A549 (cell line): ENCODE data around the gene SH3BP2. TPM values are rescaled to one million over a fixed set of nuclear protein-coding genes. Genes with fewer than 3 reads are reported as not detected.

Experiments used
- ATAC-seq, 2 experiments: fragments of 200-7000 bp in 1 of 2; fragments of >200 bp in 1 of 2; cut with Nextera tagmentation in 1 of 2; cut with Tn5 transposase in 1 of 2; 3 replicates each; pipeline versions ENCODE4 v1.8.0 to v1.9.1; 2018 to 2020; ENCODE audit warnings: mild to moderate bottlenecking in 1 of 2, moderate library complexity in 1 of 2
- CTCF ChIA-PET: fragments of 300-600 bp; sonication (Branson Sonifier 250); formaldehyde crosslinking; extraction: SDS; loops from one replicate; lab custom pipeline; 2021; ENCODE audit warnings: antibody characterized with exemption, inconsistent platforms; lab: Yijun Ruan, JAX
- POLR2A ChIA-PET: fragments of 350-600 bp; formaldehyde crosslinking; extraction: SDS; loops from one replicate; lab custom pipeline; 2021; ENCODE audit warnings: antibody characterized with exemption, inconsistent platforms; lab: Yijun Ruan, JAX
- DNase-seq, 2 experiments: peaks; one replicate each; pipeline versions ENCODE4 v3.0.0 to v3.0.0-alpha.2; 2011 to 2016; ENCODE audit warnings: low read depth in 1 of 2, low spot score in 1 of 2
- FAIRE-seq: peaks from 2 replicates; lab custom pipeline; 2011; peaks lifted over from hg19 to GRCh38; lab: Jason Lieb, UNC
- H3K27ac ChIP-seq, 2 experiments: fragments of >200 bp; sonication (Bioruptor Twin); formaldehyde crosslinking; 3 replicates each; pipeline ENCODE4 v1.5.1; 2016 to 2017
- H3K4me1 ChIP-seq: fragments of >200 bp; sonication (Bioruptor Twin); formaldehyde crosslinking; 3 replicates; pipeline ENCODE4 v1.6.1; 2016
- H3K4me2 ChIP-seq: fragments of >200 bp; sonication (Bioruptor Twin); formaldehyde crosslinking; 3 replicates; pipeline ENCODE4 v1.6.1; 2016
- H3K4me3 ChIP-seq: fragments of >200 bp; sonication (Bioruptor Twin); formaldehyde crosslinking; 3 replicates; pipeline ENCODE4 v1.5.1; 2016
- H3K9me3 ChIP-seq: fragments of >200 bp; sonication (Bioruptor Twin); formaldehyde crosslinking; 3 replicates; pipeline ENCODE4 v1.6.1; 2016
- BHLHE40 ChIP-seq: IDR thresholded peaks from 2 replicates; pipeline ENCODE4 v1.6.1; 2012; ENCODE audit warnings: low read depth, low read length, inconsistent platforms
- CBX2 ChIP-seq: fragments of 200-600 bp; sonication (generic); IDR thresholded peaks from 2 replicates; pipeline ENCODE4 v1.6.1; 2016; ENCODE audit warnings: low read depth, mild to moderate bottlenecking, borderline replicate concordance
- CEBPB ChIP-seq, 2 experiments: fragments of >200 bp in 1 of 2; sonication (Bioruptor Twin) in 1 of 2; formaldehyde crosslinking in 1 of 2; IDR thresholded peaks; 2 replicates each; pipeline ENCODE4 v1.6.1; 2012 to 2016
- CHD2 ChIP-seq: fragments of 150-350 bp; IDR thresholded peaks from 2 replicates; pipeline ENCODE4 v1.6.1; 2014; ENCODE audit warnings: low read length; ENCODE audit not compliant: partially characterized antibody
- EP300 ChIP-seq, 2 experiments: fragments of >200 bp; sonication (Bioruptor Twin); formaldehyde crosslinking; IDR thresholded peaks; 2 replicates in 1 of 2; 3 replicates in 1 of 2; pipeline ENCODE4 v1.6.1; 2016 to 2017
- FOSL2 ChIP-seq, 2 experiments: fragments of 450-650 bp in 1 of 2; fragments of >200 bp in 1 of 2; sonication (Bioruptor Twin) in 1 of 2; formaldehyde crosslinking; IDR thresholded peaks; 2 replicates each; pipeline versions ENCODE4 v1.5.0 to v1.6.1; 2016 to 2020; ENCODE audit warnings: mild to moderate bottlenecking in 1 of 2, moderate library complexity in 1 of 2
- HDAC2 ChIP-seq: fragments of 200-600 bp; sonication (generic); IDR thresholded peaks from 2 replicates; pipeline ENCODE4 v1.6.1; 2016
- HOXA7 ChIP-seq: fragments of 250-450 bp; sonication (Bioruptor Pico); IDR thresholded peaks from 2 replicates; pipeline ENCODE4 v1.5.0; 2020; ENCODE audit warnings: mild to moderate bottlenecking, moderate library complexity
- HOXB13 ChIP-seq: fragments of 250-450 bp; sonication (Bioruptor Pico); IDR thresholded peaks from 2 replicates; pipeline ENCODE4 v1.5.0; 2020; ENCODE audit warnings: low read depth, mild to moderate bottlenecking, moderate library complexity
- JUN ChIP-seq, 2 experiments: fragments of >200 bp; sonication (Bioruptor Twin); formaldehyde crosslinking; IDR thresholded peaks; 2 replicates in 1 of 2; 3 replicates in 1 of 2; pipeline ENCODE4 v1.6.1; 2016 to 2017
- JUNB ChIP-seq: fragments of >200 bp; sonication (Bioruptor Twin); formaldehyde crosslinking; IDR thresholded peaks from 2 replicates; pipeline ENCODE4 v1.6.1; 2016
- KDM5A ChIP-seq: fragments of 200-600 bp; sonication (generic); IDR thresholded peaks from 2 replicates; pipeline ENCODE4 v1.6.1; 2016; ENCODE audit warnings: antibody characterized with exemption, mild to moderate bottlenecking
- NFE2L2 ChIP-seq: fragments of 150-350 bp; conservative IDR thresholded peaks from 2 replicates; pipeline ENCODE4 v1.6.1; 2014; ENCODE audit warnings: low read length
- RARB ChIP-seq: fragments of 250-450 bp; sonication (Bioruptor Pico); IDR thresholded peaks from 2 replicates; pipeline ENCODE4 v1.8.0; 2021; ENCODE audit warnings: mild to moderate bottlenecking, moderate library complexity
- SREBF2 ChIP-seq: fragments of 450-650 bp; IDR thresholded peaks from 2 replicates; pipeline ENCODE4 v1.6.1; 2014; ENCODE audit warnings: mild to moderate bottlenecking, moderate library complexity
- ZC3H11A ChIP-seq: fragments of 450-650 bp; IDR thresholded peaks from 2 replicates; pipeline ENCODE4 v1.6.1; 2014; ENCODE audit warnings: antibody characterized with exemption, mild to moderate bottlenecking
- ZFP36 ChIP-seq: fragments of 450-650 bp; IDR thresholded peaks from 2 replicates; pipeline ENCODE4 v1.6.1; 2014; ENCODE audit warnings: borderline replicate concordance; ENCODE audit not compliant: partially characterized antibody
- WGBS: methylation state at CpG from one replicate; pipeline ENCODE4 v1.1.6; 2017; ENCODE audit errors: missing lambda C conversion rate; 5-methylcytosine and 5-hydroxymethylcytosine counted together
- polyA plus RNA-seq, 4 experiments: library from polyadenylated mRNA; depleted of rRNA in 3 of 4; stranded (reverse); fragments of >200 nt; fragmentation: RNase III in 1 of 4; extraction: RNeasy Plus Mini Kit Qiagen cat#74134 plus additional on column Dnase treatment in 1 of 4; gene quantifications; 2 replicates in 3 of 4; 3 replicates in 1 of 4; pipeline ENCODE4 v1.2.3, GENCODE V29; 2011 to 2017
- TF ChIP-seq, protein P1 (sequence below): fragments of 150-350 bp; IDR thresholded peaks from 2 replicates; pipeline ENCODE4 v1.6.1; 2014; ENCODE audit warnings: low read depth, mild to moderate bottlenecking, low read length
- TF ChIP-seq, protein P2 (sequence below): fragments of 250-450 bp; sonication (Bioruptor Pico); IDR thresholded peaks from 2 replicates; pipeline ENCODE4 v1.5.0; 2020; ENCODE audit warnings: low read depth, mild to moderate bottlenecking, moderate library complexity
- TF ChIP-seq, protein P3 (sequence below): fragments of >200 bp; sonication (Bioruptor Twin); formaldehyde crosslinking; IDR thresholded peaks from 3 replicates; pipeline ENCODE4 v1.5.1; 2016
- TF ChIP-seq, protein P4 (sequence below): fragments of >200 bp; sonication (Bioruptor Twin); formaldehyde crosslinking; IDR thresholded peaks from 2 replicates; pipeline ENCODE4 v1.6.1; 2016

The SH3BP2 gene
- polyA plus RNA-seq, 2 of the 4 experiments (the other 2 are of a cell fraction), result 4.4 to 6.0 TPM

DNA sequence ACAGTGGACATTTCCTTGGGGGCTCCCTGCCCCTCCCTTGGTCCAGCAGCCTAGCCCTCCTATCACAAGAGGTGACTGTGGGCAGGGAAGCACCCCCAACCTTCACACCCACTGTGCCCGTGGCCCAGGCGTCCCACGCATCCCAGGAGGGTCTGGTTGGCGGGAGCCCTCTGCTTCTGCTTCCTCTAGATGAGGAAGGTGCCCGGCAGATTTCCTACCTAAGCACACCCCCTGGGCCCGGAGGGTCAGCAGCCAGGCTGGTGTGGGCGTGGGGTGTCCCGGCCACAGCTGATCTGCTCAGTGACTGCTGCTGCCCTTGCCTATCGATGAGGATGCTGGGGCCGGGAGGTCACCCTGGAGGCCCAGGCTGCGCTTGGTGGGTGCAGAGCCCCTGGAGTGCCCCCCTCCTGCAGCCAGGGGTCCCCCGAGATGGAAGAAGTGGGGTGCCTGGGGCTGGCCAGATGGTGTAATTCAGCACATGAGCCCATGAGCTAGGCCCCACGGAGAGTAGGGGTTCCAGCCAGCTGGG, 12.2 kb downstream of the SH3BP2 start:
- DNase-seq, result no peak
- no peaks in the 10 kb centered on the region for H3K9me3 ChIP-seq
- no peak overlapping the region for H3K27ac ChIP-seq
- ChIA-PET CTCF (no interaction called here), POLR2A (no interaction called here)
- 83% methylated on average over 1 of the region's 13 CpGs for WGBS
- TF ChIP-seq ZC3H11A, result no peak
- TF ChIP-seq HOXA7, result no peak
- TF ChIP-seq EP300 (IDR thresholded peaks at IDR 0.05), result no peak
- TF ChIP-seq, protein P1, sequence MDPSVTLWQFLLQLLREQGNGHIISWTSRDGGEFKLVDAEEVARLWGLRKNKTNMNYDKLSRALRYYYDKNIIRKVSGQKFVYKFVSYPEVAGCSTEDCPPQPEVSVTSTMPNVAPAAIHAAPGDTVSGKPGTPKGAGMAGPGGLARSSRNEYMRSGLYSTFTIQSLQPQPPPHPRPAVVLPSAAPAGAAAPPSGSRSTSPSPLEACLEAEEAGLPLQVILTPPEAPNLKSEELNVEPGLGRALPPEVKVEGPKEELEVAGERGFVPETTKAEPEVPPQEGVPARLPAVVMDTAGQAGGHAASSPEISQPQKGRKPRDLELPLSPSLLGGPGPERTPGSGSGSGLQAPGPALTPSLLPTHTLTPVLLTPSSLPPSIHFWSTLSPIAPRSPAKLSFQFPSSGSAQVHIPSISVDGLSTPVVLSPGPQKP, result no peak
- TF ChIP-seq ZFP36, result no peak
- no peak for TF ChIP-seq CHD2
- no peak for TF ChIP-seq HOXB13 (CRISPR knock-in tag)
- no peak for TF ChIP-seq JUNB
- TF ChIP-seq KDM5A, result no peak
- no peak for TF ChIP-seq JUN (IDR thresholded peaks at IDR 0.05)
- TF ChIP-seq, protein P2, sequence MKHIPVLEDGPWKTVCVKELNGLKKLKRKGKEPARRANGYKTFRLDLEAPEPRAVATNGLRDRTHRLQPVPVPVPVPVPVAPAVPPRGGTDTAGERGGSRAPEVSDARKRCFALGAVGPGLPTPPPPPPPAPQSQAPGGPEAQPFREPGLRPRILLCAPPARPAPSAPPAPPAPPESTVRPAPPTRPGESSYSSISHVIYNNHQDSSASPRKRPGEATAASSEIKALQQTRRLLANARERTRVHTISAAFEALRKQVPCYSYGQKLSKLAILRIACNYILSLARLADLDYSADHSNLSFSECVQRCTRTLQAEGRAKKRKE (CRISPR knock-in tag), result no peak
- TF ChIP-seq, protein P3, sequence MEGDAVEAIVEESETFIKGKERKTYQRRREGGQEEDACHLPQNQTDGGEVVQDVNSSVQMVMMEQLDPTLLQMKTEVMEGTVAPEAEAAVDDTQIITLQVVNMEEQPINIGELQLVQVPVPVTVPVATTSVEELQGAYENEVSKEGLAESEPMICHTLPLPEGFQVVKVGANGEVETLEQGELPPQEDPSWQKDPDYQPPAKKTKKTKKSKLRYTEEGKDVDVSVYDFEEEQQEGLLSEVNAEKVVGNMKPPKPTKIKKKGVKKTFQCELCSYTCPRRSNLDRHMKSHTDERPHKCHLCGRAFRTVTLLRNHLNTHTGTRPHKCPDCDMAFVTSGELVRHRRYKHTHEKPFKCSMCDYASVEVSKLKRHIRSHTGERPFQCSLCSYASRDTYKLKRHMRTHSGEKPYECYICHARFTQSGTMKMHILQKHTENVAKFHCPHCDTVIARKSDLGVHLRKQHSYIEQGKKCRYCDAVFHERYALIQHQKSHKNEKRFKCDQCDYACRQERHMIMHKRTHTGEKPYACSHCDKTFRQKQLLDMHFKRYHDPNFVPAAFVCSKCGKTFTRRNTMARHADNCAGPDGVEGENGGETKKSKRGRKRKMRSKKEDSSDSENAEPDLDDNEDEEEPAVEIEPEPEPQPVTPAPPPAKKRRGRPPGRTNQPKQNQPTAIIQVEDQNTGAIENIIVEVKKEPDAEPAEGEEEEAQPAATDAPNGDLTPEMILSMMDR, result no peak
- no peak for TF ChIP-seq BHLHE40
- TF ChIP-seq, protein P4, sequence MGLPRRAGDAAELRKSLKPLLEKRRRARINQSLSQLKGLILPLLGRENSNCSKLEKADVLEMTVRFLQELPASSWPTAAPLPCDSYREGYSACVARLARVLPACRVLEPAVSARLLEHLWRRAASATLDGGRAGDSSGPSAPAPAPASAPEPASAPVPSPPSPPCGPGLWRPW, result no peak
- no peak for ATAC-seq
- peaks cover 15% of the 10 kb centered on the region for H3K4me1 ChIP-seq
- no peak overlapping the region for H3K4me2 ChIP-seq
- no peak for FAIRE-seq
- H3K4me3 ChIP-seq, result no peak overlapping the region

DNA sequence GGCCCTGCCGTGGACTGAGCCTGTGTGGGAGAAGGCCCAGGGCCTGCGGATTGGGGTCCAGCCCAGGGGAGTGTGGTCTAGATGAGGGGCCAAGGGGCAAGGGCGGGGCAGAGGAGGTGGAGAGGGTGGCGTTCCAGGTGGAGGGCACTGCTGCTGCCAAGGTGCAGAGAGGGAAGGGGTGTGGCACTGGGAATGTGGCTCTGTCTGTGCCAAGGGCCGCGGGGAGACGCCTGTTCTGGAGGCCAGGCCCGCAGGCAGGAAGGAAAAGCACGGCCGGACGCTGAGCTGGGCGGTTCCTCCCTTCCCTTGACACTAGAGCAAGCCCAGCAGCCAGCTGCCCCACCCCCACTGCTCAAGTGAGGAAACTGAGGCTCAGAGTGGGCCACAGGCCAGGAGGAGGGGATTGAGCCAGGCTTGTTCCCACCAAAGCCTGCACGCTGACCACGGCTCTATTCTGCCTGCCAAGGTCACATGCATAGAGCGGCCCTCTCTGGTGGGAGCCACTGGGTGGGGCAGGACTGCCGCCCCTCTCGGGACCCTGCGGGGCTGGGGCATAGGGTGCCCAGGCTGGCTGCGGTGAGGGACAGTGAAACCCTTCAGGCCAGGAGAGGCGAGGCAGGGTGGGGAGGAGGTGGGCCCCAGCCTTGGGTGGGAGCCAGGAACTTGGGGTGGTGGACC, 13.0 kb downstream of the SH3BP2 start:
- DNase-seq (no peak), FAIRE-seq (no peak), ATAC-seq (no peak)
- peaks cover 7% of the 10 kb centered on the region for H3K4me1 ChIP-seq
- ChIA-PET POLR2A (no interaction called here), CTCF (no interaction called here)
- TF ChIP-seq CBX2 (no peak), FOSL2 (IDR thresholded peaks at IDR 0.05) (no peak), FOSL2 (CRISPR knock-in tag; IDR thresholded peaks at IDR 0.05) (no peak), RARB (no peak), SREBF2 (no peak), CEBPB (IDR thresholded peaks at IDR 0.05) (no peak), HDAC2 (no peak), JUNB (no peak), NFE2L2 (no peak)
- 90% methylated on average over 6 of the region's 20 CpGs for WGBS
- no peak overlapping the region for H3K27ac ChIP-seq
- no peak overlapping the region for H3K4me3 ChIP-seq
- H3K9me3 ChIP-seq, result no peaks in the 10 kb centered on the region
- H3K4me2 ChIP-seq, result no peak overlapping the region
